GM21367 (cell line): ENCODE measurements around the gene NTSR1.

Source experiments
- ATAC-seq: cut with Tn5 transposase; IDR thresholded peaks from one replicate; pipeline ENCODE4 v1.9.1; 2021; ENCODE audit not compliant: unreplicated experiment

The NTSR1 gene

GRCh38 chr20:62811720-62812119, 103.1 kb downstream of the NTSR1 start:
- ATAC-seq, result no peak
